Measurements from ENCODE around the gene NDUFS2. TPM values are rescaled to one million over a fixed set of nuclear protein-coding genes. Genes with fewer than 3 reads are reported as not detected.

The NDUFS2 gene
- total and polyA plus RNA-seq, 9 of the 15 experiments (the other 6 are each of a cell fraction or from before 2014, with no cell fraction given), result 70.0 to 176 (median 141) TPM

- TF ChIP-seq UBTF (IDR thresholded peaks at IDR 0.05; ENCODE audit: borderline replicate concordance in 1 of 2, low read depth in 2 of 2, low read length in 2 of 2), result no peak
- TF ChIP-seq ZNF197 (CRISPR knock-in tag; IDR thresholded peaks at IDR 0.05; ENCODE audit: low read depth), result no peak
- no peak for TF ChIP-seq SP1 (CRISPR knock-in tag; IDR thresholded peaks at IDR 0.05)
- no peak for TF ChIP-seq ELF4 (CRISPR knock-in tag; IDR thresholded peaks at IDR 0.05)
- TF ChIP-seq TAF1 (IDR thresholded peaks at IDR 0.05; ENCODE audit: control insufficient read depth, extremely low read depth, insufficient read depth, low read length, severe bottlenecking), result no peak
- no peak for TF ChIP-seq POLR2AphosphoS2 (IDR thresholded peaks at IDR 0.05; ENCODE audit: low read length)
- TF ChIP-seq RBM25 (IDR thresholded peaks at IDR 0.05; ENCODE audit: low read depth, low read length, severe bottlenecking), result no peak
- no peak for TF ChIP-seq ZNF512 (tag; IDR thresholded peaks at IDR 0.05)
- no peak for TF ChIP-seq ZNF3 (CRISPR knock-in tag; IDR thresholded peaks at IDR 0.05)
- TF ChIP-seq CHD2 (IDR thresholded peaks at IDR 0.05; ENCODE audit: low read depth, low read length), result no peak
- no peak; the same call in 1 of the 2 replicates for TF ChIP-seq ZBED1 (IDR thresholded peaks at IDR 0.05)
- TF ChIP-seq ARID4B (CRISPR knock-in tag; IDR thresholded peaks at IDR 0.05), result peak; percentile 29
- TF ChIP-seq FUS (optimal IDR thresholded peaks at IDR 0.05; ENCODE audit: low read depth, low read length), result no peak
- TF ChIP-seq NCOA2 (IDR thresholded peaks at IDR 0.05; ENCODE audit: partially characterized antibody in 2 of 2), result no peak
- no peak for TF ChIP-seq MTA3 (IDR thresholded peaks at IDR 0.05; ENCODE audit: borderline replicate concordance)
- no peak for TF ChIP-seq SNIP1 (IDR thresholded peaks at IDR 0.05; ENCODE audit: low read depth)
- no peak for TF ChIP-seq ZSCAN32 (CRISPR knock-in tag; IDR thresholded peaks at IDR 0.05)
These were observed 35.3 kb upstream of the NDUFS2 start (continued) for GRCh38 chr1:161166669-161167548.
